H9 (cell line): Measurements from ENCODE around the gene GPC3. TPM values are rescaled to one million over a fixed set of nuclear protein-coding genes. Genes with fewer than 3 reads are reported as not detected.

Source experiments
- DNase-seq: peaks from one replicate; pipeline ENCODE4 v3.0.0-alpha.2; 2017
- H2AFZ ChIP-seq: one replicate; pipeline ENCODE4 v1.6.1; 2013; ENCODE audit warnings: mild to moderate bottlenecking, low read length, control low read depth, moderate library complexity
- H2AK5ac ChIP-seq: 2 replicates; pipeline ENCODE4 v1.6.1; 2013; ENCODE audit warnings: low read length, control low read depth, mixed read lengths; ENCODE audit not compliant: insufficient read length
- H2BK120ac ChIP-seq: one replicate; pipeline ENCODE4 v1.6.1; 2013; ENCODE audit warnings: low read depth, mild to moderate bottlenecking, low read length, control low read depth, inconsistent platforms; ENCODE audit not compliant: poor library complexity, severe bottlenecking
- H2BK12ac ChIP-seq: 2 replicates; pipeline ENCODE4 v1.6.1; 2013; ENCODE audit warnings: low read length, control low read depth, mixed read lengths, low read depth; ENCODE audit not compliant: insufficient read length
- H2BK15ac ChIP-seq: 2 replicates; pipeline ENCODE4 v1.6.1; 2013; ENCODE audit warnings: low read depth, low read length, control low read depth
- H2BK20ac ChIP-seq: one replicate; pipeline ENCODE4 v1.6.1; 2013; ENCODE audit warnings: low read depth, mild to moderate bottlenecking, low read length, control low read depth, inconsistent platforms; ENCODE audit not compliant: poor library complexity, severe bottlenecking
- H2BK5ac ChIP-seq: 2 replicates; pipeline ENCODE4 v1.6.1; 2013; ENCODE audit warnings: low read length, control low read depth, mixed read lengths; ENCODE audit not compliant: insufficient read length
- H3K14ac ChIP-seq: 2 replicates; pipeline ENCODE4 v1.6.1; 2013; ENCODE audit warnings: low read length, control low read depth; ENCODE audit not compliant: insufficient read depth
- H3K18ac ChIP-seq: 2 replicates; pipeline ENCODE4 v1.6.1; 2013; ENCODE audit warnings: low read depth, mild to moderate bottlenecking, mixed read lengths, low read length, control low read depth; ENCODE audit not compliant: insufficient read length
- H3K23ac ChIP-seq: 2 replicates; pipeline ENCODE4 v1.6.1; 2013; ENCODE audit warnings: low read length, control low read depth, mixed read lengths, low read depth; ENCODE audit not compliant: insufficient read length
- H3K23me2 ChIP-seq: 2 replicates; pipeline ENCODE4 v1.6.1; 2013; ENCODE audit warnings: low read depth, mild to moderate bottlenecking, mixed read lengths, low read length, control low read depth; ENCODE audit not compliant: insufficient read length, poor library complexity, severe bottlenecking
- H3K27ac ChIP-seq: 2 replicates; pipeline ENCODE4 v1.5.1; 2013; ENCODE audit warnings: low read length, control low read depth, mixed read lengths, low read depth; ENCODE audit not compliant: insufficient read length
- H3K27me3 ChIP-seq: 2 replicates; pipeline ENCODE4 v1.6.1; 2013; ENCODE audit warnings: low read length, control low read depth, inconsistent platforms; ENCODE audit not compliant: insufficient read depth
- H3K4ac ChIP-seq: 2 replicates; pipeline ENCODE4 v1.6.1; 2013; ENCODE audit warnings: low read depth, mild to moderate bottlenecking, control low read depth, inconsistent platforms, low read length, moderate library complexity
- H3K4me1 ChIP-seq: 2 replicates; pipeline ENCODE4 v1.6.1; 2013; ENCODE audit warnings: low read length, control low read depth, inconsistent platforms; ENCODE audit not compliant: insufficient read depth
- H3K4me2 ChIP-seq: 2 replicates; pipeline ENCODE4 v1.6.1; 2013; ENCODE audit warnings: low read length, control low read depth, mixed read lengths; ENCODE audit not compliant: insufficient read length, insufficient read depth
- H3K56ac ChIP-seq: 2 replicates; pipeline ENCODE4 v1.6.1; 2013; ENCODE audit warnings: low read depth, mild to moderate bottlenecking, mixed read lengths, low read length, control low read depth; ENCODE audit not compliant: insufficient read length
- H3K79me1 ChIP-seq: 2 replicates; pipeline ENCODE4 v1.6.1; 2013; ENCODE audit warnings: low read depth, mild to moderate bottlenecking, moderate library complexity, low read length, control low read depth, inconsistent platforms; ENCODE audit not compliant: insufficient read depth, poor library complexity, severe bottlenecking
- H3K79me2 ChIP-seq: 2 replicates; pipeline ENCODE4 v1.6.1; 2013; ENCODE audit warnings: low read length, control low read depth, inconsistent platforms; ENCODE audit not compliant: insufficient read depth
- H3K9ac ChIP-seq: 2 replicates; pipeline ENCODE4 v1.6.1; 2013; ENCODE audit warnings: low read length, control low read depth, mixed read lengths; ENCODE audit not compliant: insufficient read length; ENCODE audit errors: extremely low read depth
- H3K9me3 ChIP-seq: one replicate; pipeline ENCODE4 v1.6.1; 2013; ENCODE audit warnings: low read depth, low read length, inconsistent platforms; ENCODE audit not compliant: control insufficient read depth
- H3T11ph ChIP-seq: one replicate; pipeline ENCODE4 v1.6.1; 2013; ENCODE audit warnings: mild to moderate bottlenecking, low read length, control low read depth, inconsistent platforms
- H4K20me1 ChIP-seq: one replicate; pipeline ENCODE4 v1.6.1; 2013; ENCODE audit not compliant: control insufficient read depth, insufficient read length, insufficient read depth
- H4K5ac ChIP-seq: 2 replicates; pipeline ENCODE4 v1.6.1; 2013; ENCODE audit warnings: low read depth, mild to moderate bottlenecking, mixed read lengths, low read length, control low read depth; ENCODE audit not compliant: insufficient read length
- H4K8ac ChIP-seq: replicated peaks from 2 replicates; pipeline ENCODE4 v1.6.1; 2013; ENCODE audit warnings: low read length, control low read depth, mixed read lengths, low read depth; ENCODE audit not compliant: insufficient read length
- H4K91ac ChIP-seq: 2 replicates; pipeline ENCODE4 v1.6.1; 2013; ENCODE audit warnings: low read depth, mild to moderate bottlenecking, moderate library complexity, mixed read lengths, low read length, control low read depth; ENCODE audit not compliant: insufficient read length
- H3K27ac Mint-ChIP-seq, 3 experiments: 2 replicates in 2 of 3; 3 replicates in 1 of 3; pipeline ENCODE4 v1.8.0; 2020 to 2021; ENCODE audit warnings: mixed read lengths in 3 of 3, mild to moderate bottlenecking in 1 of 3, moderate library complexity in 1 of 3
- H3K27me3 Mint-ChIP-seq: 2 replicates; pipeline ENCODE4 v1.8.0; 2021; ENCODE audit warnings: low read depth, mild to moderate bottlenecking, moderate library complexity, mixed read lengths
- H3K36me3 Mint-ChIP-seq, 3 experiments: 2 replicates in 2 of 3; 3 replicates in 1 of 3; pipeline ENCODE4 v1.8.0; 2020 to 2021; ENCODE audit warnings: low read depth in 3 of 3, mixed read lengths in 3 of 3; ENCODE audit not compliant: insufficient read depth in 1 of 3
- H3K4me1 Mint-ChIP-seq, 2 experiments: 2 replicates each; pipeline ENCODE4 v1.8.0; 2020; ENCODE audit warnings: mixed read lengths in 2 of 2
- H3K4me3 Mint-ChIP-seq, 2 experiments: 2 replicates in 1 of 2; 3 replicates in 1 of 2; pipeline ENCODE4 v1.8.0; 2020 to 2021; ENCODE audit warnings: mild to moderate bottlenecking in 2 of 2, mixed read lengths in 2 of 2, moderate library complexity in 1 of 2
- H3K9me3 Mint-ChIP-seq, 2 experiments: 2 replicates in 1 of 2; 3 replicates in 1 of 2; pipeline ENCODE4 v1.8.0; 2020; ENCODE audit warnings: mild to moderate bottlenecking in 2 of 2, mixed read lengths in 2 of 2, moderate library complexity in 1 of 2
- CTCF ChIP-seq: fragments of 200-600 bp; sonication (generic); conservative IDR thresholded peaks from 3 replicates; pipeline ENCODE4 v1.8.0; 2021; ENCODE audit warnings: antibody characterized with exemption, mild to moderate bottlenecking
- WGBS: extraction: QIAGEN DNeasy Blood & Tissue Kit; methylation state at CpG from one replicate; pipeline ENCODE4 v1.1.7; 2013; ENCODE audit warnings: missing lambda C conversion rate, low lambda C conversion rate, mixed read lengths; ENCODE audit not compliant: insufficient read length; ENCODE audit errors: extremely low coverage; 5-methylcytosine and 5-hydroxymethylcytosine counted together
- total RNA-seq: library from RNA; stranded (reverse); gene quantifications from 2 replicates; pipeline ENCODE4 v1.2.1, GENCODE V29; 2021

The GPC3 gene
- total RNA-seq, 1 experiment from 2014 or later: 108 TPM

GRCh38 chrX:133774807-133775206 lies 210.6 kb downstream of the GPC3 start:
- Histone ChIP-seq H3K9ac (no peak overlapping the region), H4K8ac (no peak overlapping the region), H4K91ac (no peak overlapping the region), H2BK20ac (no peak overlapping the region), H4K5ac (no peak overlapping the region), H2BK120ac (no peak overlapping the region), H2AFZ (no peak overlapping the region), H3K9me3 (no peaks in the 10 kb centered on the region), H3K4me2 (no peak overlapping the region), H2BK5ac (no peak overlapping the region), H2BK15ac (no peak overlapping the region), H2AK5ac (no peak overlapping the region), H3K27me3 (no peaks in the 10 kb centered on the region), H3K79me1 (no peaks in the 10 kb centered on the region), H3K23me2 (no peaks in the 10 kb centered on the region), H3K18ac (no peak overlapping the region), H3K23ac (no peak overlapping the region), H3K4ac (no peak overlapping the region), H3K56ac (no peak overlapping the region), H3K79me2 (no peaks in the 10 kb centered on the region), H3K14ac (no peak overlapping the region), H3T11ph (no peak overlapping the region), H3K27ac (no peak overlapping the region), H4K20me1 (no peaks in the 10 kb centered on the region), H2BK12ac (no peak overlapping the region), H3K4me1 (no peaks in the 10 kb centered on the region)
- Mint-ChIP-seq H3K4me3 (no peak overlapping the region), H3K36me3 (no peaks in the 10 kb centered on the region), H3K27ac (no peak overlapping the region), H3K4me1 (peaks cover 14% of the 10 kb centered on the region in 2 experiments), H3K27me3 (no peaks in the 10 kb centered on the region), H3K9me3 (no peaks in the 10 kb centered on the region)
- no CpG with 5 or more reads among the region's 1 CpG for WGBS
- DNase-seq: no peak
- no peak for TF ChIP-seq CTCF
